Stimulated activated CD8-positive, alpha-beta memory T cell treated with anti-CD3 and anti-CD28 coated beads, Interleukin-4, amount 100 ng/mL, for 4 hours (primary cell): ENCODE data around the gene FBLN5.

Source experiments
- DNase-seq, 2 donors: peaks; one replicate each; pipeline ENCODE4 v3.0.0-alpha.2; 2020; ENCODE audit warnings: low read depth in 2 of 2, low spot score in 1 of 2

The FBLN5 gene, protein sequence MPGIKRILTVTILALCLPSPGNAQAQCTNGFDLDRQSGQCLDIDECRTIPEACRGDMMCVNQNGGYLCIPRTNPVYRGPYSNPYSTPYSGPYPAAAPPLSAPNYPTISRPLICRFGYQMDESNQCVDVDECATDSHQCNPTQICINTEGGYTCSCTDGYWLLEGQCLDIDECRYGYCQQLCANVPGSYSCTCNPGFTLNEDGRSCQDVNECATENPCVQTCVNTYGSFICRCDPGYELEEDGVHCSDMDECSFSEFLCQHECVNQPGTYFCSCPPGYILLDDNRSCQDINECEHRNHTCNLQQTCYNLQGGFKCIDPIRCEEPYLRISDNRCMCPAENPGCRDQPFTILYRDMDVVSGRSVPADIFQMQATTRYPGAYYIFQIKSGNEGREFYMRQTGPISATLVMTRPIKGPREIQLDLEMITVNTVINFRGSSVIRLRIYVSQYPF

DNA sequence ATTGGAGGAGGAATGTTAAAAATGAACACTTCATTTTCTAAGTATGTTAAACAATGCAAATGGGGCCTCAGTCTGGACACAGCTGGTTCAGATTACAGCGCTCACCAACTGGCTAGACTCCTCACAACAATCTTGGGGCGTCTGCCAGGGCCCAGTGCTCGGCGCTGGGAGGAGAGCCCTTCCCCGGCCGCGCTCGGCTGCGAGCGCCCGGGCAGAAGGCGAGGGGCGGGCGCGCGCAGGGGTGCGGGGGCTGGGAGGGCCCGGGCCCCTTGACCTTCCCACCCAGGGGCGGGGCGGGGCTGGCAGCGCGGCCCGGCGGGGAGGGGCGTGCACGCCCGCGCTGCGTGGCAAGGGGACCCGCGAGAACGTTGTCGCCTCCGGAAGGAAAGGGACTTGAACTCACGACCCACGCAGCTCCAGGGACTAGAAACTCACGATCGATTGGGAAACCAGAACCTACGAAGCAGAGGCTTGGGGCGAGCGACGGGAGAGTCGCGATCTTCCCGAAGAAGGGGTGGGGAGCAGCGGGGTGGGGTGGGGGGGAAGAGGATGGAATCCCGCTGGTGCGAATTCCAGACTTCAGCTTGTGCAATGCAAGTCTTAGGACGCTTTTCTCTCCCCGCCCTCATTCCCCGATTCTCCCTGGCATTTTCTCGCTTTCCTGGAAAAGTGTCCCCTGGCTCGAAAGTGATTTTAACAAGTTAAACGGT lies at the start of gene FBLN5:
TSS of gene FBLN5 (minus strand) at position 220 of the 710 bp plus-strand sequence. CDS start 465 bp downstream, outside the sequence.
- peak in 1 of 2 donors; percentile 6 for DNase-seq

DNA sequence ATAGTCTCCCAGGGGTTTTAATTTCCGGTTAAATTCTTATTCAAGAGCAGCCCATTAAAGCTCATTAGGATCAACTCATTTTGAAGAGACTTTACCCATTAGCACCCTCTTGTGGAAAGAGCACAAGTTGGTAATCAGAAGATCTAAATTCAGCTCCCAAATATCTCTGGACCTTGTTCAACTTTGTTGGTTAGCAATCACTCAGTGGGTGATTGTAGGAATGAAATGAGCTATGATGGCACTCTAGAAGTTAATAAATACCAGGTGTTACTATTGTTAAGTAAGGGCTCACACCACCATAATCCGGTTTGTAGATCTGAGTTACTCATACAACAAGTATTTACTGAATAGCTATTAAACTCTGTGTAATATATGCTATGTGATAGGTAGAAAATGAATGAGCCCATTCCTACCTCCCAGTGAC lies 49.5 kb upstream of the FBLN5 start:
- DNase-seq: no peak

GRCh38 chr14:91987192-91987591 lies 39.7 kb upstream of the FBLN5 start:
- no peak for DNase-seq

DNA sequence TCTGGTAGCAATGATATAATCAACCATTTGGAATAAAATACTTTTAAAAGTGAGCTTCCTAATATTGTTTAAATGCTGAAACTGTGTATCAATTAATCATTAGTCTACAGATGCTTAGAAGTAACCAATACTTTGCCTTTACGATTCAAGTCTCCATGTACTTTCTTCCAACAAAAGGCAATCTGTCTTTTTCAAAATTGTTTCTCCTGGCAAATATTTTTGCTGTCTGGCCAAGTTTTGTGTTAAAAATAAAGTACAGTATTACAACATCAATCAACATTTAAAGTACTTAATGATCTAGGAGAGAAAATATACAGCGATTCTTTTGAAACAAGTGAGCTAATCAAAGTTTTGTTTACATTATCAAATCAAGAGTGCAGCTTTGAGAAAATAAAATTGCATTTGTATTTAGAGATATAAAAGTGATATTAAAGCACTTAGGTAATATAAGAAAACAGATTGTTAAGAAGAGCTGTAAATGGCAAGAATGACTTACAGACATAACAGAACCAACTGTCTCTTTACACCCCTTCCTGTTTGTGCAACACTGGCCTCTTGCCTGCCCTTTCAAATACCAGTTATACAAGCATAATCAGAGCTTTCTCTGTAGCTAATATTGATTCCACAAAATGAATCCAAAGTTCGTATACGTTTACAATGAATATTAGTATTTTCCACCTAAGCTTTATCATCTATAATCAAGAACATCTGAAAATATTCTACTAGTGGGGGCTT lies 38.2 kb upstream of the FBLN5 start:
- no peak for DNase-seq

DNA sequence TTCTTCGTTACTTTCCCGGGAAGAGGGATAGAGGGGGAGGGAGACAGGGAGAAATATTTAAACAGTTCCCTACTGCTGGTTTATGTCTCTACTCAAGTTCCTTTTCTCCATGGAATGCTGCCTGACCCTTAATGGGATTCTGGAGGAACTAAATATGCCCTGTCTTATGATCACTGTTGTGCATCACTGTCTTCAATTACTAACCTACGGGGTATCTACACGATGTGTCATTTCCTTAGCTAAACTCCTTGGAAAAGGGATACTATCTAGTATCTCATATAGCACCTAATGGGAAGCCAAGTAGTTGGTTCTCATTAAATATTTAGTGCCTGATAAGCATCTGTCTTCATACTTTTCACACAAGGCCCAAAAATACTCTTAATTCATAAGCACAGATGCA lies 37.5 kb upstream of the FBLN5 start:
- no peak for DNase-seq

- no peak for DNase-seq
These were observed 36.1 kb upstream of the FBLN5 start for GRCh38 chr14:91983588-91983987.

DNA sequence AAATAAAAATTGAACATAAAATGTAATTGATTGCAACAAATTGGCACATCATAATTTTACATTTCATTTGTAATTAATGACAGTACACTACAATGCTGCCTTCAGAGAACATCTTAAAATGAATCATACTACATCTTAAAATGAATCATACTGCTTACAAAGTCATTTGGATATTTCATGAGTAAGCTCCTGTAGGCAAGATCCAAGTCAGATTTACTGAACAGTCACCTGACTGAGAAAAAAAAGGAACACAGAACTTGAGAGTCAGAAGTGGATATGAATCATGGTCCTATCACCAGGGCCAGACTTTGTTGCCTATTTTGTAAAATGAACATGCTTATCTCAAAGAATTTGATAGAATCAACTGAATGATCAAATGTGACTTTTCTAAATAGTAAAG lies 32.7 kb upstream of the FBLN5 start:
- DNase-seq: no peak

- DNase-seq: no peak
These were observed 30.4 kb upstream of the FBLN5 start for GRCh38 chr14:91977884-91978283.

- DNase-seq: no peak
These were observed 28.3 kb upstream of the FBLN5 start for GRCh38 chr14:91975763-91976162.

GRCh38 chr14:91971188-91971778 lies 23.8 kb upstream of the FBLN5 start:
- no peak for DNase-seq

- DNase-seq: no peak
These were observed 20.8 kb upstream of the FBLN5 start for GRCh38 chr14:91968280-91968679.

DNA sequence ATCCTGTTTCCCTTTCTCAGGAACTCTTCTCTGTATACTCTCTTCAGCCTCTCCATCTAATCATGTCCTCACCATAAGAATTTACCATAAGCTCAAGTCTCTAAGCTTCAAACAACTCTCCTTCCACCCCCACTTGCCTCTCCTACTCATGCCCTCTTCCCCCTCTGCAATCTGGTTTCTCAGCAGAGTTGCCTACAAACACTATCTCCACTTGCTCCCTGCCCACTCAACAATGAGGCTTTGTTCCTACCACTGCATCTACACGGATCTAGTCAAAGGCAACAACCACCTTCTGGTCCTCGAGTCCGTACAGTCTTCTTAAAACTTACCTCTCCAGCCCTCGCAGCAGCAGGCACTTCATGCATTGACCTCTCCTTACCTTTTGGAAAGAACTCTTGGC lies 17.2 kb upstream of the FBLN5 start:
- no peak for DNase-seq

DNA sequence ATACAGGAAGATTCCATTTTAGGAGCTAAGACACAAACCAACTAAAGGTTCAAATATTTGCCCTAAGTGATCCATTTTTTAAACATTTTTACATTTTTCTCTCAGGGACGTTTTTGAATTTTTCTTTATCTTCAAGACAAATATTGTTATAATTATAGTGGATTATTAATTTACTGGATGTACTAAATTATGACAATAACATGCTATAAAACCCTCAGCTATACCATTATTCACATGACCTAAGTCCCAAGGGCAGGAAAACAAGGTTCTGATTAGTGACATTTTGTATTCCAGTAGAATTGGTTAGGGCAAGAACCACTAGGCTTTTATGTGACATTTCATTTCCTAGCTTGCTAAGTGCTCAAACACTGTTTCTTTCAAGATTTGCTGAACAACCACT lies 16.5 kb upstream of the FBLN5 start:
- DNase-seq: no peak

DNA sequence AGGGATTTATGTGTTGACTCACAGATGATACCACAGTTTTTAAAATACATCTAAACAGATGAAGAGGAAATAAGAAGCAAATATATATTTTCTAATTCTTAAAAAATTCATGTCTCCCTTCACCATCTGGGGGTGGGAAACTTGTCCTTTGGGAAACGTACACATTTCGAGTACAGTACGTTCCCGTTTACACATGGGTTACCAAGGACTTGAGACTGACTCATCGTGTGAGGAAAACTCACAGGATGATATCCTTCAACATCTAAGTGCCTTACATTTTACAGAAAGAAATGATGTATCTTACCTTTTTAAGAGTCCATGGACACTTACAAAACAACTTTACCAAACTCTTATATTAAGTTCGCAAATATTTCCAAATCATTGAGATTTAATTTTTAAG lies 16.0 kb upstream of the FBLN5 start:
- no peak for DNase-seq

DNA sequence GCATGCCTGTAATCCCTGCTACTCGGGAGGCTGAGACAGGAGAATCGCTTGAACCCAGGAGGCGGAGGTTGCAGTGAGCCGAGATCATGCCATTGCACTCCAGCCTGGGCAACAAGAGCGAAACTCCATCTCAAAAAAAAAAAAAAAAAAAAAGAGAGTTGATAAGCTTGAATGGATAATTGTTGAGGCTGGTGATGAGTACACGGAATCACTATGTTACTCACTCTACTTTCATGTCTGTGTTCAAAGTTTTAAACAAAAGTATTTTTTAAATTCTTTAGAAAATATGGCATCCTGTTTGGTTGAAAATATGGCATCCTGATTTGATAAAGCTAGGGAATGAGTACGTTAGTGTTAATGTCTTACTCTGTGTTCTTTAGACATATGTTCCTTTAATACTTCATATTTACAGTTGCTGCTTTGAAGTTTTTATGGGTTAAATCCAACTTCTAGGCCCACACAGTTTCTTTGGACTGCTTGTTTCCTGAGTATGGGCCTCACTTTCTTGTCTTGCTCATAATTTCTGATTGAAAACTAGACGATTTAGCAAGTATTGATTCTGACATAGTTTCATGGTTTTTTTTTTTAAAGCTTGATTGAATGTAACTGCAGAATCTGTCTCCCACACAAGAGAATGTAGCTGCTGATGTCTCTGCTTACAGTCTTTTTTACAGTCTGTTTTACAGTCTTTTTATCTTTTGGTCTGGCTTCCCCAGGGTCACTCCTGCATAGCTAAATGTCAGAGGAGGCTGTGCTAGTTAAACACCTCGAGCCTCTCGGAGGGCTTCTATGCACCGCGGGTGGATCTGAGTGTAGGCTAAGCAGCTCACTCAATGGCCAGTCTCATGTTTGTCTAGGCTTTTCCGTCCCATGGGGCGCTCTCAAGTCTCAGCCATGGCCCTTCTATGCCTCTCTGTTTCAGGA lies 14.1 kb upstream of the FBLN5 start:
- DNase-seq: no peak

- DNase-seq: no peak
These were observed 10.4 kb upstream of the FBLN5 start for GRCh38 chr14:91957876-91958313.

DNA sequence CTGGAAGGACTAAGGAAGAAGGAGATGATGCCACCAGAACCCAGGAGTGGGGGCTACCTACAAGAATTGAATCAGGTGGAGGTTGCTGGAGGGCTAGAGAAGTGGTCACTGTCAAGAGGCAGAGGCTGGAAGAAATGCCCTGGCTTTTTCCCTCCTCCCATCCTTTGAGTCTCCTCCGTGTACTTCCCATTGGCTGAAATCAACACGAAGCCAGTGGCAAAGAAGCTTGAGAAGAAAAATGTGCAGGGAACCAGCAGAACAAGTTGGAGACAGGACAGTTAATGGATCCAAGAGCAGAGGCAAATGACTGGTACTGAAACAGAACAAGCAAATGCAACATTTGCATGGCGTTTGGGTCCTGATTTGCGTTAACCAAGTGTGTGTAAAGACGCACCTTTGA lies 9.1 kb upstream of the FBLN5 start:
- no peak for DNase-seq

GRCh38 chr14:91955168-91955567 lies 7.7 kb upstream of the FBLN5 start:
- no peak for DNase-seq

DNA sequence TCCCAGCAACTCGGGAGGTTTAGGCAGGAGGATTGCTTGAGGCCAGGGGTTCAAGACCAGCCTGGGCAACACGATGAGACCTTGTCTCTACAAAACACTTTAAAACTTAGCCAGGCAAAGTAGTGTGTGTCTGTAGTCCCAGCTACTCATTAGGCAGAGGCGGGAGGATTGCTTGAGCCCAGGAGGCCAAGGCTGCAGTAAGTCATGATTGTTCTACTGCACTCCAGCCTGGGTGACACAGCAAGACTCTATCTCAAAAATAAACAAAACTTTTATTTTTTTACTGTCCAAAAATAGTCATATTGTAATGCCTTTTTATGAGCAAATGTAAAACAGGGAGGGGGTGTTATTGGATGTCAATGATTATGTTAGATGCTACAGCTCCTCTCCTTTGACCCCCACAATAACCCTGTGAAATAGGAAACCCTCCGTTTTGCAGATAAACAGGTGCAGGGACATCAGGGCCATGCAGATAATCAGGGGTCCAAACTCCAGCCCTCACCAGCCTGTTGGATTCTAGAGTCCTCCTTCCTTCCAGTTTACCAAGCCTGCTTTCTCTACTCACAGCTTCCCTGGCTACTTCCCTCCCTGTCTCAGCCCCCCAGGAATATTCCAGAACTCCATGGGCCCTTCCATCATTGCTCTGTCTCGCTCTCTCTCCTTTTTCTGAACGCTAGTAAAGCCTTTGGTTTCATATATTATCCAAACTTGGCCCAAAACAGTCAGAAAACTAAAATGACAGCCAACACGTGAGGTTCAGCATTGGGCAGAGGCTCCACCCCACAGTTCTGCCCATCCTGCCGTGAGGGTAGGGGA lies 5.9 kb upstream of the FBLN5 start:
- DNase-seq: no peak
